Middle frontal gyrus (tissue), 1 donor: Measurements from ENCODE around the gene DGCR8.

Experiments used
- DNase-seq: peaks from one replicate; pipeline ENCODE4 v3.0.0-alpha.2; 2015; ENCODE audit warnings: low spot score; ENCODE audit errors: extremely low spot score

The DGCR8 gene

GRCh38 chr22:20052309-20053259 lies 27.5 kb upstream of the DGCR8 start:
- no peak for DNase-seq

- no peak for DNase-seq
These were observed 26.5 kb upstream of the DGCR8 start for GRCh38 chr22:20053407-20054033.

- DNase-seq, result no peak
These were observed 26.0 kb upstream of the DGCR8 start for GRCh38 chr22:20054034-20054427.

GRCh38 chr22:20054485-20054884 lies 25.6 kb upstream of the DGCR8 start:
- no peak for DNase-seq

- DNase-seq, result no peak
These were observed 24.9 kb upstream of the DGCR8 start for GRCh38 chr22:20055144-20055543.

- no peak for DNase-seq
These were observed 24.4 kb upstream of the DGCR8 start for GRCh38 chr22:20055654-20056053.

- no peak for DNase-seq
These were observed 23.9 kb upstream of the DGCR8 start for GRCh38 chr22:20056161-20056560.

- no peak for DNase-seq
These were observed 23.2 kb upstream of the DGCR8 start for GRCh38 chr22:20056696-20057386.

GRCh38 chr22:20057596-20058268 lies 22.3 kb upstream of the DGCR8 start:
- DNase-seq, result no peak

GRCh38 chr22:20058989-20059770 lies 20.9 kb upstream of the DGCR8 start:
- DNase-seq, result no peak

- no peak for DNase-seq
These were observed 19.2 kb upstream of the DGCR8 start for GRCh38 chr22:20060700-20061480.

- no peak for DNase-seq
These were observed 18.6 kb upstream of the DGCR8 start for GRCh38 chr22:20061481-20061861.

GRCh38 chr22:20062043-20062765 lies 17.8 kb upstream of the DGCR8 start:
- DNase-seq, result no peak

- DNase-seq, result no peak
These were observed 17.3 kb upstream of the DGCR8 start for GRCh38 chr22:20062766-20063083.

GRCh38 chr22:20063271-20064139 lies 16.5 kb upstream of the DGCR8 start:
- no peak for DNase-seq

- DNase-seq, result no peak
These were observed 15.9 kb upstream of the DGCR8 start for GRCh38 chr22:20064140-20064480.

- no peak for DNase-seq
These were observed 15.3 kb upstream of the DGCR8 start for GRCh38 chr22:20064545-20065262.
